A549 (cell line): ENCODE measurements around the gene CCDC50.

Experiments used
- CHD4 ChIP-seq: fragments of 200-600 bp; sonication (generic); IDR thresholded peaks from 2 replicates; pipeline ENCODE4 v1.6.1; 2016; ENCODE audit warnings: antibody characterized with exemption, mild to moderate bottlenecking, borderline replicate concordance
- CTCF ChIP-seq: fragments of >200 bp; sonication (Bioruptor Twin); formaldehyde crosslinking; IDR thresholded peaks from 3 replicates; pipeline ENCODE4 v1.5.1; 2016
- EHF ChIP-seq: fragments of 250-450 bp; sonication (Bioruptor Pico); IDR thresholded peaks from 2 replicates; pipeline ENCODE4 v1.5.0; 2020; ENCODE audit warnings: mild to moderate bottlenecking
- GATA3 ChIP-seq: IDR thresholded peaks from 2 replicates; pipeline ENCODE4 v1.6.1; 2012; ENCODE audit warnings: borderline replicate concordance
- HDAC2 ChIP-seq: fragments of 200-600 bp; sonication (generic); IDR thresholded peaks from 2 replicates; pipeline ENCODE4 v1.6.1; 2016
- JUN ChIP-seq, 2 experiments: fragments of >200 bp; sonication (Bioruptor Twin); formaldehyde crosslinking; IDR thresholded peaks; 2 replicates in 1 of 2; 3 replicates in 1 of 2; pipeline ENCODE4 v1.6.1; 2016 to 2017
- KDM5A ChIP-seq: fragments of 200-600 bp; sonication (generic); IDR thresholded peaks from 2 replicates; pipeline ENCODE4 v1.6.1; 2016; ENCODE audit warnings: antibody characterized with exemption, mild to moderate bottlenecking
- MAFK ChIP-seq: fragments of 450-650 bp; IDR thresholded peaks from 2 replicates; pipeline ENCODE4 v1.6.1; 2014; ENCODE audit not compliant: partially characterized antibody
- MYC ChIP-seq: IDR thresholded peaks from 2 replicates; pipeline ENCODE4 v1.6.1; 2012; ENCODE audit warnings: mild to moderate bottlenecking, inconsistent platforms, low read length, improper control_type of control experiment, borderline replicate concordance
- POLR2A ChIP-seq: IDR thresholded peaks from 2 replicates; pipeline ENCODE4 v1.6.1; 2012; ENCODE audit warnings: mild to moderate bottlenecking, low read length
- RAD21 ChIP-seq, 2 experiments: fragments of >200 bp in 1 of 2; sonication (Bioruptor Twin) in 1 of 2; formaldehyde crosslinking in 1 of 2; IDR thresholded peaks in 1 of 2; conservative IDR thresholded peaks in 1 of 2; 2 replicates in 1 of 2; 3 replicates in 1 of 2; pipeline ENCODE4 v1.6.1; 2012 to 2018; ENCODE audit warnings: inconsistent platforms in 1 of 2
- RARB ChIP-seq: fragments of 250-450 bp; sonication (Bioruptor Pico); IDR thresholded peaks from 2 replicates; pipeline ENCODE4 v1.8.0; 2021; ENCODE audit warnings: mild to moderate bottlenecking, moderate library complexity
- TF ChIP-seq, protein P1 (sequence below): fragments of 200-600 bp; sonication (generic); IDR thresholded peaks from 2 replicates; pipeline ENCODE4 v1.6.1; 2016; ENCODE audit warnings: antibody characterized with exemption, mild to moderate bottlenecking, moderate library complexity

DNA sequence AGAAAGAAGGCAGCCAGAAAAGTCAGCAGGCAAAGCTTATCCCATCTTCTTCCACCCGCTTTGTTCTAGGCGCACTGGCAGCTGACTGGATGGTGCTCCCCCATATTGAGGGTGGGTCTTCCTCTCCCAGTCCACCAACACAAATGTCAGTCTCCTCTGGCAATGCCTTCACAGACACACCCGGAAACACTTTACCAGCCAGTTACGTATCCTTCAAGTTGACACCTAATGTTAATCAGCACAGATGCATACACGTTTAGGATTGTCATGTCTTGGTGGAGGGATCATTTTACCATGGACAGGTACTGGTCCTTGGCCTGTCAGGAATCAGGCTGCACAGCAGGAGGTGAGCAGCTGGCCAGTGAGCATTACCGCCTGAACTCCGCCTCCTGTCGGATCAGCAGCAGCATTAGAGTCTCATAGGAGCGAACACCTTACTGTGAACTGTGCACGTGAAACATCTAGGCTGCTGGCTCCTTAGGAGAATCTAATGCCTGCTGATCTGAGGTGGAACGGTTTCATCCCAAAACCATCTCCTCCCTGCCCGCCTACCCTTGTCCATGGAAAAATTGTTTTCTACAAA lies 72.7 kb downstream of the CCDC50 start:
- TF ChIP-seq CTCF (no peak), JUN (IDR thresholded peaks at IDR 0.05) (no peak), RAD21 (conservative IDR thresholded peaks at IDR 0.05 in 1 of 2, IDR thresholded peaks at IDR 0.05 in 1 of 2) (no peak), GATA3 (no peak), MAFK (no peak), RARB (CRISPR knock-in tag) (no peak), POLR2A (no peak), CHD4 (no peak), HDAC2 (no peak), EHF (CRISPR knock-in tag) (no peak), MYC (no peak), KDM5A (no peak)
- TF ChIP-seq, protein P1, sequence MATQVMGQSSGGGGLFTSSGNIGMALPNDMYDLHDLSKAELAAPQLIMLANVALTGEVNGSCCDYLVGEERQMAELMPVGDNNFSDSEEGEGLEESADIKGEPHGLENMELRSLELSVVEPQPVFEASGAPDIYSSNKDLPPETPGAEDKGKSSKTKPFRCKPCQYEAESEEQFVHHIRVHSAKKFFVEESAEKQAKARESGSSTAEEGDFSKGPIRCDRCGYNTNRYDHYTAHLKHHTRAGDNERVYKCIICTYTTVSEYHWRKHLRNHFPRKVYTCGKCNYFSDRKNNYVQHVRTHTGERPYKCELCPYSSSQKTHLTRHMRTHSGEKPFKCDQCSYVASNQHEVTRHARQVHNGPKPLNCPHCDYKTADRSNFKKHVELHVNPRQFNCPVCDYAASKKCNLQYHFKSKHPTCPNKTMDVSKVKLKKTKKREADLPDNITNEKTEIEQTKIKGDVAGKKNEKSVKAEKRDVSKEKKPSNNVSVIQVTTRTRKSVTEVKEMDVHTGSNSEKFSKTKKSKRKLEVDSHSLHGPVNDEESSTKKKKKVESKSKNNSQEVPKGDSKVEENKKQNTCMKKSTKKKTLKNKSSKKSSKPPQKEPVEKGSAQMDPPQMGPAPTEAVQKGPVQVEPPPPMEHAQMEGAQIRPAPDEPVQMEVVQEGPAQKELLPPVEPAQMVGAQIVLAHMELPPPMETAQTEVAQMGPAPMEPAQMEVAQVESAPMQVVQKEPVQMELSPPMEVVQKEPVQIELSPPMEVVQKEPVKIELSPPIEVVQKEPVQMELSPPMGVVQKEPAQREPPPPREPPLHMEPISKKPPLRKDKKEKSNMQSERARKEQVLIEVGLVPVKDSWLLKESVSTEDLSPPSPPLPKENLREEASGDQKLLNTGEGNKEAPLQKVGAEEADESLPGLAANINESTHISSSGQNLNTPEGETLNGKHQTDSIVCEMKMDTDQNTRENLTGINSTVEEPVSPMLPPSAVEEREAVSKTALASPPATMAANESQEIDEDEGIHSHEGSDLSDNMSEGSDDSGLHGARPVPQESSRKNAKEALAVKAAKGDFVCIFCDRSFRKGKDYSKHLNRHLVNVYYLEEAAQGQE: no peak
